HG02852 (cell line): ENCODE measurements around the gene MLEC.

ENCODE experiments used
- ATAC-seq: cut with Tn5 transposase; IDR thresholded peaks from one replicate; pipeline ENCODE4 v1.9.1; 2021; ENCODE audit warnings: mild to moderate bottlenecking, moderate library complexity; ENCODE audit not compliant: unreplicated experiment

The MLEC gene

GRCh38 chr12:120739031-120739762 lies 52.2 kb downstream of the MLEC start:
- no peak for ATAC-seq

DNA sequence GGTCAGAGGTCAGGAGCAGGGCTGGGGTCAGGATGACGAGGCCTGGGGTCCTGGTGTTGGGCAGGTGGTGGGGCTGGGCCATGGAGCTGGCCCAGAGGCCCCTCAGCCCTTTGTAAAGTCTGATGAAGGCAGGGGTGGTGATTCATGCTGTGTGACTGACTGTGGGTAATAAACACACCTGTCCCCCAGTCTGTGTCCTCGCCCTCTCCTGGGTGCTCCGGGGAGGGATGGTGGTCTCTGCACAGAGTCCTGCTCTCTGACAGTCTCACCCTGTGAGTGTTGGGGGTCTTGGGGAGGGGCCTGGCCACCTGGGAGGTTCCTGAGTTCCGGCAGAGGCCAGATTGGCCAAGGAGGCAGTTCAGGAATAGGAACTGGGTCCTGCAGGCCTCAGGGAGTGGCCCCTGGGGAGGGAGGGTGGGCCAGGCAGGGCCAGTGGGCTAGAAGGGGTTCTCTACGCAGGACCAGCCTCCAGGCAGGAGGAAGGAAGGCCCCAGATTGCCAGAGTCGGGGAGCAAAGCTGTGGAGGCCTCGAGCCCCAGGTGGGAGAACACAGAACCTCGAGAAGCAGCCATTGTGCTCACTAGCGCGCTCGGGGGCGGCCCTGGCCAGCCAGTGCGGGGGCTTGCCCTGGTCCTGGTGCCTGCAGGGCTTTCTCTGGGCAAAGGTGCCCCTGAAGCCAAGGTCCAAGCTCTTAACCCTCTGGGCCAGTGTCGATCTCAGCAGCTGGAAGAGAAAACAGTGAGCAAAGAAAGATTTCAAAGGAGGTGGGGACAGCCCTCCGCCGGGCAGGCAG lies 53.1 kb downstream of the MLEC start:
- no peak for ATAC-seq

GRCh38 chr12:120740871-120741270 lies 53.9 kb downstream of the MLEC start:
- ATAC-seq, result no peak

- no peak for ATAC-seq
These were observed 54.8 kb downstream of the MLEC start for GRCh38 chr12:120741476-120742421.

GRCh38 chr12:120744922-120745493 lies 58.1 kb downstream of the MLEC start:
- ATAC-seq, result no peak

- ATAC-seq, result no peak
These were observed 61.3 kb downstream of the MLEC start for GRCh38 chr12:120748242-120748641.

DNA sequence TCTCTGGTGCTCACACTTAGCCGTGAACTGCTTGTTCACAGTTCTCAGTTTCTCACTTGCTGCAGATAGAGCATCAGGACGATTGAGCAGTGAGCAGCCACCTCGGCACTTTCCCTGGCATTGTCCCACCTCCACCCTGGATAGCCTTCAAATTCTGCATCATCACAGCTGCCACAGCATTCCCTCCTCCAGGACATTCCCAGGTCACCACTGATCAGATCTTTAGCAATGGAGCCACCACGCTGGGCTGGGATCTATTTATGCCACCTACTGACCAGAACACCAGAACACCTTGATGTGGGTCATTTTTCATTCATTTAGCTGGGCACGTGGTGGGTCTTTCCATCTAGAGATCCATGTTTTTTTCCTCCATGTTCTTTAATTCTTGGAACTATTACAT lies 62.3 kb downstream of the MLEC start:
- no peak for ATAC-seq

DNA sequence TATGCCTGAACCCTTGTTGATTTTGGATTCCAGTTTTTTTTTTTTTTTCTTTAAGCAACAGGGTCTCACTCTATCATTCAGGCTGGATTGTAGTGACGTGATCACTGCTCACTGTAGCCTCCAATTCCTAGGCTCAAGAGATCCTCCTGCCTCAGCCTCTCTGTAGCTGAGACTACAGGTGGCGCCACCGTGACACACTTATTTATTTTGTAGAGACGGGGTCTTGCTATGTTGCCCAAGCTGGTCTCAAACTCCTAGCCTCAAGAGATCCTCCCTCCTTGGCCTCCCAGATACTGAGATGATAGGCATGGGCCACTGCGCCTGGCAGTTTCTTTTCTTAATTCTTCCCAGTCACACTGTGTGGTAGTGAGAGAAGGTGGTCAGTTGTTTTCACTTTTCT lies 63.9 kb downstream of the MLEC start:
- ATAC-seq, result no peak

DNA sequence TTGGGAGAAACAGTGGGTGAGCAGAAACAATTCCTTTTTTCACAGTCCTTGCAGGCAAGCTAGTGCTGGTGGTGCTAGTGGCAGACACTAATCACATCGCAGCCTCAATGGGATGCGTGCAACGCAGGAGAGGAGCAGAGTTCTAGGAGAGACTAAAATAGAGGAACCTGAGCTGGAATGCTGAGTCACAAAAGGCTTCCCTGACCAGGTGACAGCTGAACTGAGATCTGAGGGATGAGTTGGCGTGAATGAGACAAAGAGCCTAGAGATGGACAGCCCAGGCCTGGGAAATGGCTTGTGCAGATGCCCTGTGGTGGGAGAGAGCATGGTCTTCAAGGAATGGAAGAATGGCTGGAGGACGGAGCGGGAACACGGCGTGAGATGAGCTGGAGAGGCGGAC lies 64.4 kb downstream of the MLEC start:
- no peak for ATAC-seq
